ENCODE measurements around the gene KLF7.

The KLF7 gene

GRCh38 chr2:207126724-207127308 lies 38.9 kb downstream of the KLF7 start:
- in situ Hi-C loops (cut with HindIII; ENCODE audit: low pct_unique_long_range_greater_than_20kb, low sequenced_read_pairs): no loop called here
- TF ChIP-seq JUND (IDR thresholded peaks at IDR 0.05; ENCODE audit: low read depth): no peak
- DNase-seq (ENCODE audit: low read depth in 1 of 2, low spot score in 1 of 2): no peak

- no peak for TF ChIP-seq JUND (IDR thresholded peaks at IDR 0.05; ENCODE audit: low read depth)
- in situ Hi-C loops (cut with HindIII; ENCODE audit: low pct_unique_long_range_greater_than_20kb, low sequenced_read_pairs): no loop called here
- DNase-seq (ENCODE audit: low read depth in 1 of 2, low spot score in 1 of 2): no peak
These were observed 41.9 kb downstream of the KLF7 start for GRCh38 chr2:207123776-207124391.

DNA sequence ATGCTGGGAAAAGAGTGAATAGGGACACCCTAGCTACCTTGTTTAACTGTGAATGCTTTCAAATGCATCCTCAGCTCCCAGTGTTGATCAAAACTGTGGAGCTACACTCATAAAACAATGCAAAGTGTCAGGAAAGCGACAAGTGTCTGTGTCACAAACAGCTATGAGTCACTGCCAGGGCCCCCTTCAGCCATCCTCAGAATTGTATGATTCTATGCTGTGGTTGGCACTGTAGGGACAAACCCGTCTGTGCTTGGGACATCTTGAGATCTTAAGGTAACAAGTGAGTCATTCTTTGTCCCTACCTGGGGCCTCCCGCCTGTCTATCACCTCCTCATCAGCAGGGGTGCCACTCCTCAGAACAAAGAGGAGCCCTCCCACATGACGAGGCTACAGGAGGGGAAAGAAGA lies 42.4 kb downstream of the KLF7 start:
- TF ChIP-seq JUND (IDR thresholded peaks at IDR 0.05; ENCODE audit: low read depth): no peak
- DNase-seq (ENCODE audit: low read depth in 1 of 2, low spot score in 1 of 2): no peak
- in situ Hi-C loops (cut with HindIII; ENCODE audit: low pct_unique_long_range_greater_than_20kb, low sequenced_read_pairs): no loop called here

DNA sequence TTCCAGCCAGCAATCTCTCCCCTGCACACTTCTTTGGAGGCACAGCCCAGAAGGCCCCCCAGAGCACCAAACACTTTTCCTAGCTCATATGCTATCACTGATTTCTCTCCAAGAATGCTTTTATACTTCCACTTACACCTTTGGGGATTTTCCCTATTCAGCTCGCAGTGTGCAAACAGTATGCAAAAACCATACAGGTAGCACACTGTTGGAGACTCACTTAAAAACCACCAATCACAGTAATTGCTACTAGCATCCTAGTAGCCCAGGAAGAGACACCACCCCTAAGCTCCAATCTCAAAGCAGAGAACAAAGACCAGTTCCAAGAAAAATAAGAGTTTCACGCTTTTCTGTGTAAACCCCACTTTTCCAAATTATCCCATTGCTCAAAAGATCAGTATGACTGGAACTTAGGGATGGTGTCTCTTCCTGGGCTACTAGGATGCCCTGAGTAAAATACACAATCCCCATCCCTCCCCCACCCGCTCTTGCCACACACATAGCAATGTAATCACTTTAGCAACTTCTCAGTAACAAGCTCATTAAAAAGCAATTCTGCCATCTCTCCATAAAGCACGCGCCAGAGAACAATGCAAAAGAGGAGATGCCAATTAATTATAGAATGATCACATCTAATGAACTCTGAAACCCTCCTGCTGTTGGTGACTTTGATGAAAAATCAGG lies 43.0 kb downstream of the KLF7 start:
- DNase-seq (ENCODE audit: low read depth in 1 of 2, low spot score in 1 of 2): no peak
- in situ Hi-C loops (cut with HindIII; ENCODE audit: low pct_unique_long_range_greater_than_20kb, low sequenced_read_pairs): no loop called here
- TF ChIP-seq JUND (IDR thresholded peaks at IDR 0.05; ENCODE audit: low read depth): no peak

DNA sequence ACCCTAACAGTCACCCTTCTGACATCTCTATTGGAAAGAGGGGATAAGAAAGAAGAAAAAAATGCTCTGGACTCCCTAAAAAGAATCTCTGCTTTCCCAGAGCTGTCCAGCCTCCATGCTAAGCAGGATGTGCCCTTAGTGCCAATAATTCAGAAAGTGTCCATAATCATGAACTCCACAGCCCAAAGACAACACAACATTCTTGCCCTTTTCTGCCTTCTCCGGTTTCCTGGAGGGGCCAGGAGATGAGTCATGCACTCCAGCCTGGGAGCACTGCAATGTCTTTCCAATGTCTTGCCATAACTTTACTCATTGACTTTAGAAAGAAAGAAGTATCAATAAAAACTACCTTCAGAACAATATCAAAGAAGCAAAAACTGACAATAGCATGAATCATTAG lies 44.0 kb downstream of the KLF7 start:
- in situ Hi-C loops (cut with HindIII; ENCODE audit: low pct_unique_long_range_greater_than_20kb, low sequenced_read_pairs): no loop called here
- TF ChIP-seq JUND (IDR thresholded peaks at IDR 0.05; ENCODE audit: low read depth): no peak

DNA sequence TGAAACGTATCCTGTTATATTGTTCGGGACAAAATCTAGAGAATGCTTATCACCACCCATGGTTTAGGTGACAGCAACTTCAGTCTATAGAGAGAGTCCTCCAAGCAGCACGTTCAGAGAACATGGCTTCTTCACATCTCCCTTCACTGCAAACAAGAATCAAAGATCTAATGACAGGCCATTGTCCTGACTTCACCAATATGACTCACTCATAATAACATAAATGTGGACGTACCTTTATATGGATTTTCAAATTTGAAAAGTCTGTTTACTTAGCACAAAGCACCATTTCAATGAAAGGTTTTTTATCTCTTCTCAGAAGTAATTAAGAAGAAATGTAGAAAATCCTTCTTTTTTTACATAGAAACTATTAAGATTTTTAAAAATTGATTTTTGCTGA lies 46.7 kb downstream of the KLF7 start:
- no peak for TF ChIP-seq JUND (IDR thresholded peaks at IDR 0.05; ENCODE audit: low read depth)
- DNase-seq (ENCODE audit: low read depth in 1 of 2, low spot score in 1 of 2): no peak
- in situ Hi-C loops (cut with HindIII; ENCODE audit: low pct_unique_long_range_greater_than_20kb, low sequenced_read_pairs): no loop called here

More for the DNA sequence above, 44.0 kb downstream of the KLF7 start:
- no peak for DNase-seq (ENCODE audit: low read depth in 1 of 2, low spot score in 1 of 2)

DNA sequence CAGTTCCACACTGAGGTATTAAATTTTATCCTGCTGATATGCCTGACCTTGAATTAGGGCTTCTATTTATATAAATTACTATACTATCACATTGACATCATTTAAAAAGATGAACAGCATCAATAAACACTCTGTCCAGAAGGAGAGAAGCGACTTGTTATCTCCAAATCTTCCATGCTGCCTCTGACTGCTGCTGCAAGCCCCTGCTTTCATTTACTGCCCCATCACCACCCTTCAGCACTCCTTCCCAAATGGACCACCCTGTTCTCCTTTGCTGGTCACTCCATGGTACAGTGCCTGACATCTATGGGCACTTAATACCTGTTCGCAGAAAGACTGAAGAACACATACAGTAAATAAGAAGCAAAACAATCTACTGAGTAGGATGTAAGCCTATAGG lies 48.1 kb downstream of the KLF7 start:
- no peak for TF ChIP-seq JUND (IDR thresholded peaks at IDR 0.05; ENCODE audit: low read depth)
- in situ Hi-C loops (cut with HindIII; ENCODE audit: low pct_unique_long_range_greater_than_20kb, low sequenced_read_pairs): no loop called here
- DNase-seq (ENCODE audit: low read depth in 1 of 2, low spot score in 1 of 2): no peak

DNA sequence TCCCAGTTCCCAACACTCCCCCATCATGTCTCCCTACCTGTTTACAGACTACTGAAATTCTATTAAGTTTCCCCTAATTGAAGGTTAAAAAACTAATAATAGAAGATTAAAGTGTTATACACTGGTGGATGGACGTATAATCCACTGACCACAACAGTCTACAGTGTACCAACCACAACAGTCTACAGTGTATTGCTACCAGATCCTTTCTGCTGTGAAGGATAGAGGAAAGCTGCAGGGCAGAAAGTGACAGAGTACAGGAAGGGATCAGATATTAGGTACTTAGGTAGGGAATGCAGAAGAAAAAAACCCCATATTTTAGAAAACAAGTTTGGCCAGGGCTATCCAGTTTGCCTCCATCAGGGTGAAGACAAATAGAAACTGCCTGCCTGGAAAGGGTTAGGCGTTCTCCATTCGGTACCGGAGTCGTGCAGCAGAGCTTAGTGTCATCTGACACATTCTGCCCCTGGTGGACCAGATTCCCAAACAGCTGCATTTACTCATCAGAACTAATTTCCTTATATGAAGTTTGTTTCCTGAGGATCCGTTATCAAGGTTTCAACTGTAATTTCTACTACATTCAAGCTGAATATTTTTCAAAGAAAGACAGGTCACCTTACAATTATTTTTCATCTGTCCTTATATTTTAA lies 49.9 kb downstream of the KLF7 start:
- DNase-seq (ENCODE audit: low read depth in 1 of 2, low spot score in 1 of 2): no peak
- no peak for TF ChIP-seq JUND (IDR thresholded peaks at IDR 0.05; ENCODE audit: low read depth)
- in situ Hi-C loops (cut with HindIII; ENCODE audit: low pct_unique_long_range_greater_than_20kb, low sequenced_read_pairs): no loop called here

- in situ Hi-C loops (cut with HindIII; ENCODE audit: low pct_unique_long_range_greater_than_20kb, low sequenced_read_pairs): no loop called here
- DNase-seq (ENCODE audit: low read depth in 1 of 2, low spot score in 1 of 2): no peak
These were observed 52.3 kb downstream of the KLF7 start for GRCh38 chr2:207113414-207113813.

DNA sequence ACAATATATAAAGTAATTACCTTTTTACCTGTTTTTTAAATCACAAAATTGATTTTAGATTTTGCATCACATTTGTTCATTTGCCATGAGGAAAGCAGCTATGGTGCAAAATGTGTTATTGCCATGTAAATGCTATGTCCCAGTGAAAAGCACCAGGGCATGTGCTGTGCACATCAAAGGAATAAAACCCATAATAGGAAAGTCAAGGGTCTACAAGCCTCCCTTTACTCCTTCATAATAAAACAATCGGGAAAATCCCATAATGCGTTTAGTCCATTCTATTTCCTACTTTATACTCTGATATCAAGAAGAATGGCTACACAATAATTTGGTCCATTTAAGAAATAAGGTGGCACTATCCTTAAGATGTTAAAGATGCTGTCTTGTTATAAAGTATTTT lies 53.0 kb downstream of the KLF7 start:
- in situ Hi-C loops (cut with HindIII; ENCODE audit: low pct_unique_long_range_greater_than_20kb, low sequenced_read_pairs): no loop called here
- TF ChIP-seq JUND (IDR thresholded peaks at IDR 0.05; ENCODE audit: low read depth): no peak
- no peak for DNase-seq (ENCODE audit: low read depth in 1 of 2, low spot score in 1 of 2)

More at GRCh38 chr2:207113414-207113813, 52.3 kb downstream of the KLF7 start:
- no peak for TF ChIP-seq JUND (IDR thresholded peaks at IDR 0.05; ENCODE audit: low read depth)

DNA sequence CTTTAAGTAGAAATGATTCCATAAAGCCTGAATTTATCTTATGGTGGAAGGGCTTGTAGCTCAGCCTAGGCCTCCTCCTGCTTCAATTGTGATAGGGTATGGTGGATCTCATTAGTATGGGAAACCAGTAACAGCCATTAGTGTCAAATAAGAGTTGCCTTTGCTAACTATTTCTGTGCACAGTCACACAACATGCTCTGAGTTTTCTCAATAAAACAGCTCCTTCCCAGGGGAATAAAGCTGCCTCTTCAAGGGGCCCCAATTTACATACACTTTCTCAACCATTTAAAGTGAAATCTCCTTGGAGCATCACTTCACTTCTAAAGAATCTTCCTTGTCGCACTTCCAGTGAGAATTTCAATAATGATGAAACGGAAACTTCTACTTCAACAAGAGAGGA lies 53.4 kb downstream of the KLF7 start:
- TF ChIP-seq JUND (IDR thresholded peaks at IDR 0.05; ENCODE audit: low read depth): no peak
- no peak for DNase-seq (ENCODE audit: low read depth in 1 of 2, low spot score in 1 of 2)
- in situ Hi-C loops (cut with HindIII; ENCODE audit: low pct_unique_long_range_greater_than_20kb, low sequenced_read_pairs): no loop called here

DNA sequence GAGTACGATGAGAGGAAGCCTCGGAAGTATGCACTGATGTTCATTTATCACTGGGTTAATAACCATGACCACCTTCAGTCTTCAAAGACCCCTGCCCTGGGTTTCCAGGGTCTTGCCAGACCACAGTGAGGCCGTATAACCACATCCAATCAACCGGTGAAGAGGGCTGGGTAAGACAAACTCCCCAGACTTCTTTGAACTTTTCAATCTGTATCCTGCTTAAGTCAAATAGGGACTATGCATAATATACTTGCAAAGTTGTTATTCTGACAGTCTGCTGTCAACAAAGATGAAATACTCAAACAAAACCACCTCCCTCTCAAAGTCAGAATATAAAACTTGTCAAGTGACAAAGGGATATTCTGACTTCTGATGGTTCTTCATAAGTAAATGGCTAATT lies 54.0 kb downstream of the KLF7 start:
- no peak for DNase-seq (ENCODE audit: low read depth in 1 of 2, low spot score in 1 of 2)
- no peak for TF ChIP-seq JUND (IDR thresholded peaks at IDR 0.05; ENCODE audit: low read depth)
- in situ Hi-C loops (cut with HindIII; ENCODE audit: low pct_unique_long_range_greater_than_20kb, low sequenced_read_pairs): no loop called here

DNA sequence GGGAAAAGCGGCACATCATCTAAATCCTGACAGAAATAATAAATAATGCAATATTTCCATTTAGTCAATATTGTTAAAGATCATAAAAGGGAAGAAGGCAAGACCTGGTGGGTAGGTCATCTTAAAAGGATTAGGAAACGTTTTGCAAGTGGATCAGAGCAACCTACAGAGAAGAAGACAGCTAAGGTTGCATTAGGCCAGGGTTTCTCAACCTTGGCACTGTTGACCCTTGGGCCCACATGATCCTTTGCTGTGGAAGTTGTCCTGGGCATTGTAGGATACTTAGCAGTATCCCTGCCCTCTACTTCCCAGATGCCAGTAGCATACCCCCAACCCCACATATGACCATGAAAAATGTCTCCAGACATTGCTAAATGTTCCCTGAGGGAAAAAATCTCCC lies 55.0 kb downstream of the KLF7 start:
- no peak for DNase-seq (ENCODE audit: low read depth in 1 of 2, low spot score in 1 of 2)
- no peak for TF ChIP-seq JUND (IDR thresholded peaks at IDR 0.05; ENCODE audit: low read depth)
- in situ Hi-C loops (cut with HindIII; ENCODE audit: low pct_unique_long_range_greater_than_20kb, low sequenced_read_pairs): no loop called here
